ENCODE results near the gene LZTS3. TPM values are rescaled to one million over a fixed set of nuclear protein-coding genes. Genes with fewer than 3 reads are reported as not detected.
A peak's percentile ranks its signal among the peaks of the same experiment; 100 is the strongest.

LZTS3 gene
- polyA plus RNA-seq, 2 of the 4 experiments (the other 2 are of a cell fraction) = 3.8 TPM

GRCh38 chr20:3134151-3134550 lies 39.2 kb downstream of the LZTS3 start:
- TF ChIP-seq, protein P1, sequence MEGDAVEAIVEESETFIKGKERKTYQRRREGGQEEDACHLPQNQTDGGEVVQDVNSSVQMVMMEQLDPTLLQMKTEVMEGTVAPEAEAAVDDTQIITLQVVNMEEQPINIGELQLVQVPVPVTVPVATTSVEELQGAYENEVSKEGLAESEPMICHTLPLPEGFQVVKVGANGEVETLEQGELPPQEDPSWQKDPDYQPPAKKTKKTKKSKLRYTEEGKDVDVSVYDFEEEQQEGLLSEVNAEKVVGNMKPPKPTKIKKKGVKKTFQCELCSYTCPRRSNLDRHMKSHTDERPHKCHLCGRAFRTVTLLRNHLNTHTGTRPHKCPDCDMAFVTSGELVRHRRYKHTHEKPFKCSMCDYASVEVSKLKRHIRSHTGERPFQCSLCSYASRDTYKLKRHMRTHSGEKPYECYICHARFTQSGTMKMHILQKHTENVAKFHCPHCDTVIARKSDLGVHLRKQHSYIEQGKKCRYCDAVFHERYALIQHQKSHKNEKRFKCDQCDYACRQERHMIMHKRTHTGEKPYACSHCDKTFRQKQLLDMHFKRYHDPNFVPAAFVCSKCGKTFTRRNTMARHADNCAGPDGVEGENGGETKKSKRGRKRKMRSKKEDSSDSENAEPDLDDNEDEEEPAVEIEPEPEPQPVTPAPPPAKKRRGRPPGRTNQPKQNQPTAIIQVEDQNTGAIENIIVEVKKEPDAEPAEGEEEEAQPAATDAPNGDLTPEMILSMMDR (IDR thresholded peaks at IDR 0.05) = no peak
- TF ChIP-seq TFCP2L1 (CRISPR knock-in tag; IDR thresholded peaks at IDR 0.05) (no peak), USF2 (IDR thresholded peaks at IDR 0.05) (no peak), CHD2 (IDR thresholded peaks at IDR 0.05; ENCODE audit: low read length, partially characterized antibody) (no peak), RFX5 (IDR thresholded peaks at IDR 0.05) (no peak)
- TF ChIP-seq, protein P2, sequence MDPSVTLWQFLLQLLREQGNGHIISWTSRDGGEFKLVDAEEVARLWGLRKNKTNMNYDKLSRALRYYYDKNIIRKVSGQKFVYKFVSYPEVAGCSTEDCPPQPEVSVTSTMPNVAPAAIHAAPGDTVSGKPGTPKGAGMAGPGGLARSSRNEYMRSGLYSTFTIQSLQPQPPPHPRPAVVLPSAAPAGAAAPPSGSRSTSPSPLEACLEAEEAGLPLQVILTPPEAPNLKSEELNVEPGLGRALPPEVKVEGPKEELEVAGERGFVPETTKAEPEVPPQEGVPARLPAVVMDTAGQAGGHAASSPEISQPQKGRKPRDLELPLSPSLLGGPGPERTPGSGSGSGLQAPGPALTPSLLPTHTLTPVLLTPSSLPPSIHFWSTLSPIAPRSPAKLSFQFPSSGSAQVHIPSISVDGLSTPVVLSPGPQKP (IDR thresholded peaks at IDR 0.05; ENCODE audit: low read depth, low read length) = no peak
- H3K27ac ChIP-seq = no peak overlapping the region
- no peaks in the 10 kb centered on the region for H3K9me3 ChIP-seq
- peak overlapping the region; percentile 13; the same call in 1 of the 3 replicates for H3K4me2 ChIP-seq
- no peak for ATAC-seq
- no peak for DNase-seq (ENCODE audit: low read depth in 1 of 2, low spot score in 1 of 2)
- CTCF ChIA-PET = interaction anchor here (1.1 kb wide), 1 partner anchor 17 kb away, joined by 3 read pairs; no protein-coding TSS in a partner anchor
- POLR2A ChIA-PET = no interaction called here
- H3K4me1 ChIP-seq = peaks cover 32% of the 10 kb centered on the region
- no peak overlapping the region for H3K4me3 ChIP-seq
- WGBS (ENCODE audit: missing lambda C conversion rate) = 72% methylated on average over 3 of the region's 3 CpGs
- FAIRE-seq = no peak

- no peak overlapping the region for H3K4me2 ChIP-seq
- no peak overlapping the region for H3K4me3 ChIP-seq
- CTCF ChIA-PET = no interaction called here
- TF ChIP-seq, protein P3, sequence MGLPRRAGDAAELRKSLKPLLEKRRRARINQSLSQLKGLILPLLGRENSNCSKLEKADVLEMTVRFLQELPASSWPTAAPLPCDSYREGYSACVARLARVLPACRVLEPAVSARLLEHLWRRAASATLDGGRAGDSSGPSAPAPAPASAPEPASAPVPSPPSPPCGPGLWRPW (IDR thresholded peaks at IDR 0.05) = no peak
- TF ChIP-seq TFCP2L1 (CRISPR knock-in tag; IDR thresholded peaks at IDR 0.05) = no peak
- no peak for TF ChIP-seq GATA3 (IDR thresholded peaks at IDR 0.05; ENCODE audit: borderline replicate concordance)
- no peak for TF ChIP-seq PHF8 (IDR thresholded peaks at IDR 0.05; ENCODE audit: borderline replicate concordance, low read depth)
- TF ChIP-seq MYC (IDR thresholded peaks at IDR 0.05; ENCODE audit: borderline replicate concordance, low read length) = no peak
- no peak for TF ChIP-seq JUNB (IDR thresholded peaks at IDR 0.05)
- no peak for TF ChIP-seq HEYL (CRISPR knock-in tag; IDR thresholded peaks at IDR 0.05)
- TF ChIP-seq HOXB5 (CRISPR knock-in tag; IDR thresholded peaks at IDR 0.05) = no peak
- no peak for TF ChIP-seq BHLHE40 (IDR thresholded peaks at IDR 0.05; ENCODE audit: low read depth, low read length)
- no peak for TF ChIP-seq EHMT2 (IDR thresholded peaks at IDR 0.05; ENCODE audit: low read depth)
- no peak for TF ChIP-seq ZC3H11A (IDR thresholded peaks at IDR 0.05)
- TF ChIP-seq MAX (IDR thresholded peaks at IDR 0.05) = no peak
- TF ChIP-seq NR3C1 (IDR thresholded peaks at IDR 0.05) = no peak
- no peak for TF ChIP-seq MAFK (IDR thresholded peaks at IDR 0.05; ENCODE audit: partially characterized antibody)
- TF ChIP-seq TP53 (CRISPR knock-in tag; IDR thresholded peaks at IDR 0.05) = no peak
- TF ChIP-seq CEBPB (IDR thresholded peaks at IDR 0.05) = no peak
- TF ChIP-seq FOSB (CRISPR knock-in tag; IDR thresholded peaks at IDR 0.05) = no peak
- no peak for TF ChIP-seq CBX2 (IDR thresholded peaks at IDR 0.05; ENCODE audit: borderline replicate concordance, low read depth)
- no peak for TF ChIP-seq EP300 (IDR thresholded peaks at IDR 0.05)
- no peak for TF ChIP-seq MAZ (IDR thresholded peaks at IDR 0.05; ENCODE audit: borderline replicate concordance, low read depth, low read length)
- no peak for FAIRE-seq
- peak in 1 of 2 experiments; percentile 39; a peak in 2 of 6 replicates for ATAC-seq
- H3K27ac ChIP-seq = peak overlapping the region in 1 of 2 experiments; percentile 23; a peak in 2 of 6 replicates
- H3K4me1 ChIP-seq = peaks cover 42% of the 10 kb centered on the region
- peak in 1 of 2 experiments; percentile 13 for DNase-seq (ENCODE audit: low read depth in 1 of 2, low spot score in 1 of 2)
- POLR2A ChIA-PET = no interaction called here
- WGBS (ENCODE audit: missing lambda C conversion rate) = 69% methylated on average over 2 of the region's 2 CpGs
- H3K9me3 ChIP-seq = no peaks in the 10 kb centered on the region
Observed at GRCh38 chr20:3133155-3133554, 40.2 kb downstream of the LZTS3 start.

Data from A549 (cell line).